Adrenal gland (tissue), 5 donors: ENCODE results near the gene DNAH8.

Experiments used
- CTCF ChIP-seq, 6 experiments: fragments of 450-650 bp in 4 of 6; fragments of 200-600 bp in 2 of 6; sonication (generic) in 1 of 6; IDR thresholded peaks; 1 replicate in 5 of 6; 2 replicates in 1 of 6; pipeline versions ENCODE4 v1.5.1 to v1.8.0; 2016 to 2021; ENCODE audit warnings: antibody characterized with exemption in 6 of 6, mild to moderate bottlenecking in 2 of 6, moderate library complexity in 1 of 6
- POLR2A ChIP-seq, 2 donors: fragments of 450-650 bp; IDR thresholded peaks; one replicate each; pipeline ENCODE4 v1.6.1; 2017; ENCODE audit warnings: antibody characterized with exemption in 2 of 2, mild to moderate bottlenecking in 2 of 2, moderate library complexity in 1 of 2
- donor health status: DM: no; HTN: no; CAD: no.

GRCh38 chr6:39061588-39061987 is 346.5 kb downstream of the DNAH8 start:
- TF ChIP-seq CTCF (IDR thresholded peaks at IDR 0.05): no peak
- TF ChIP-seq POLR2A (IDR thresholded peaks at IDR 0.05): no peak
